Measurements from ENCODE around the gene TC2N.

GRCh38 chr14:91866061-91866460 lies 1.3 kb downstream of the TC2N start:
- TF ChIP-seq CTCF (IDR thresholded peaks at IDR 0.05 in 4 of 5, conservative IDR thresholded peaks at IDR 0.05 in 1 of 5) (no peak), POLR2A (IDR thresholded peaks at IDR 0.05) (no peak)
